SK-N-SH treated with all-trans-retinoic acid at 6 μM for 48 hours (cell line): ENCODE data around the gene COL23A1.

Experiments
- ATAC-seq: fragments of 200-7000 bp; cut with Tn5 transposase; 3 replicates; pipeline ENCODE4 v1.9.1; 2020; ENCODE audit warnings: mild to moderate bottlenecking, moderate library complexity
- ARNTL ChIP-seq: fragments of 450-650 bp; formaldehyde crosslinking; IDR thresholded peaks from 2 replicates; pipeline ENCODE4 v1.5.0; 2020; ENCODE audit warnings: low read depth, mild to moderate bottlenecking, moderate library complexity, borderline replicate concordance
- BACH2 ChIP-seq: fragments of 250-450 bp; sonication (Bioruptor Pico); IDR thresholded peaks from 2 replicates; pipeline ENCODE4 v1.9.0; 2021; ENCODE audit warnings: mild to moderate bottlenecking, borderline replicate concordance
- CREB5 ChIP-seq: fragments of 250-450 bp; sonication (Bioruptor Pico); IDR thresholded peaks from 2 replicates; pipeline ENCODE4 v1.5.1; 2020; ENCODE audit warnings: low read depth, mild to moderate bottlenecking, moderate library complexity
- CSDC2 ChIP-seq: fragments of 250-450 bp; sonication (Bioruptor Pico); IDR thresholded peaks from 2 replicates; pipeline ENCODE4 v1.5.0; 2020; ENCODE audit warnings: mild to moderate bottlenecking, moderate library complexity
- CSRNP3 ChIP-seq: fragments of 250-450 bp; sonication (Bioruptor Pico); IDR thresholded peaks from 2 replicates; pipeline ENCODE4 v1.5.1; 2021; ENCODE audit warnings: mild to moderate bottlenecking, moderate library complexity
- ESRRG ChIP-seq: fragments of 250-450 bp; sonication (Bioruptor Pico); IDR thresholded peaks from 2 replicates; pipeline ENCODE4 v1.6.1; 2021; ENCODE audit warnings: mild to moderate bottlenecking
- GLIS3 ChIP-seq: fragments of 250-450 bp; sonication (Bioruptor Pico); IDR thresholded peaks from 2 replicates; pipeline ENCODE4 v1.5.0; 2020; ENCODE audit warnings: mild to moderate bottlenecking, moderate library complexity
- ISL1 ChIP-seq: fragments of 250-450 bp; sonication (Bioruptor Pico); IDR thresholded peaks from 2 replicates; pipeline ENCODE4 v2.1.2; 2022; ENCODE audit warnings: mild to moderate bottlenecking, moderate library complexity
- OSR1 ChIP-seq: fragments of 250-450 bp; sonication (Bioruptor Pico); IDR thresholded peaks from 2 replicates; pipeline ENCODE4 v1.8.0; 2022; ENCODE audit warnings: moderate library complexity, mild to moderate bottlenecking, inconsistent platforms
- PATZ1 ChIP-seq: fragments of 250-450 bp; sonication (Bioruptor Pico); IDR thresholded peaks from 2 replicates; pipeline ENCODE4 v1.8.0; 2020; ENCODE audit warnings: mild to moderate bottlenecking, moderate library complexity, borderline replicate concordance
- POU6F1 ChIP-seq: fragments of 250-450 bp; sonication (Bioruptor Pico); IDR thresholded peaks from 2 replicates; pipeline ENCODE4 v1.8.0; 2021; ENCODE audit warnings: low read depth, mild to moderate bottlenecking, moderate library complexity, borderline replicate concordance
- PPARA ChIP-seq: fragments of 250-450 bp; sonication (Bioruptor Pico); IDR thresholded peaks from 2 replicates; pipeline ENCODE4 v1.5.0; 2020; ENCODE audit warnings: mild to moderate bottlenecking, borderline replicate concordance
- RARB ChIP-seq: fragments of 250-450 bp; sonication (Bioruptor Pico); IDR thresholded peaks from 2 replicates; pipeline ENCODE4 v1.8.0; 2021; ENCODE audit warnings: mild to moderate bottlenecking, moderate library complexity
- TCF4 ChIP-seq: fragments of 250-450 bp; sonication (Bioruptor Pico); IDR thresholded peaks from 2 replicates; pipeline ENCODE4 v1.8.0; 2021; ENCODE audit warnings: mild to moderate bottlenecking, moderate library complexity, borderline replicate concordance
- TSHZ2 ChIP-seq: fragments of 250-450 bp; sonication (Bioruptor Pico); IDR thresholded peaks from 2 replicates; pipeline ENCODE4 v1.5.0; 2020; ENCODE audit warnings: mild to moderate bottlenecking, moderate library complexity
- ZC3H10 ChIP-seq: fragments of 250-450 bp; sonication (Bioruptor Pico); IDR thresholded peaks from 2 replicates; pipeline ENCODE4 v1.5.1; 2021; ENCODE audit warnings: mild to moderate bottlenecking, moderate library complexity
- ZFP3 ChIP-seq: fragments of 250-450 bp; sonication (Bioruptor Pico); IDR thresholded peaks from 2 replicates; pipeline ENCODE4 v1.5.0; 2020; ENCODE audit warnings: mild to moderate bottlenecking, moderate library complexity
- ZFP30 ChIP-seq: fragments of 450-650 bp; formaldehyde crosslinking; IDR thresholded peaks from 2 replicates; pipeline ENCODE4 v1.5.0; 2022; ENCODE audit warnings: mild to moderate bottlenecking, moderate library complexity
- ZNF70 ChIP-seq: fragments of 450-650 bp; formaldehyde crosslinking; IDR thresholded peaks from 2 replicates; pipeline ENCODE4 v1.5.0; 2020; ENCODE audit warnings: mild to moderate bottlenecking, moderate library complexity
- ZNF8 ChIP-seq: fragments of 450-650 bp; formaldehyde crosslinking; IDR thresholded peaks from 2 replicates; pipeline ENCODE4 v1.5.0; 2020; ENCODE audit warnings: mild to moderate bottlenecking, moderate library complexity

COL23A1 gene

GRCh38 chr5:178201927-178202235 lies 388.3 kb downstream of the COL23A1 start:
- ATAC-seq: no peak
- TF ChIP-seq TCF4: no peak
- TF ChIP-seq ARNTL (CRISPR knock-in tag): no peak
- no peak for TF ChIP-seq CREB5 (CRISPR knock-in tag)
- no peak for TF ChIP-seq ESRRG (CRISPR knock-in tag)
- no peak for TF ChIP-seq ZC3H10 (CRISPR knock-in tag)
- TF ChIP-seq RARB (CRISPR knock-in tag): no peak
- TF ChIP-seq POU6F1: no peak
- no peak for TF ChIP-seq GLIS3 (CRISPR knock-in tag)
- no peak for TF ChIP-seq ZNF70 (CRISPR knock-in tag)
- TF ChIP-seq PATZ1 (CRISPR knock-in tag): no peak
- TF ChIP-seq CSDC2 (CRISPR knock-in tag): no peak
- no peak for TF ChIP-seq PPARA
- TF ChIP-seq ZFP30: no peak
- no peak for TF ChIP-seq ZNF8 (CRISPR knock-in tag)
- TF ChIP-seq OSR1 (CRISPR knock-in tag): no peak
- TF ChIP-seq ISL1 (CRISPR knock-in tag): no peak
- no peak for TF ChIP-seq TSHZ2 (CRISPR knock-in tag)
- no peak for TF ChIP-seq BACH2 (CRISPR knock-in tag)

DNA sequence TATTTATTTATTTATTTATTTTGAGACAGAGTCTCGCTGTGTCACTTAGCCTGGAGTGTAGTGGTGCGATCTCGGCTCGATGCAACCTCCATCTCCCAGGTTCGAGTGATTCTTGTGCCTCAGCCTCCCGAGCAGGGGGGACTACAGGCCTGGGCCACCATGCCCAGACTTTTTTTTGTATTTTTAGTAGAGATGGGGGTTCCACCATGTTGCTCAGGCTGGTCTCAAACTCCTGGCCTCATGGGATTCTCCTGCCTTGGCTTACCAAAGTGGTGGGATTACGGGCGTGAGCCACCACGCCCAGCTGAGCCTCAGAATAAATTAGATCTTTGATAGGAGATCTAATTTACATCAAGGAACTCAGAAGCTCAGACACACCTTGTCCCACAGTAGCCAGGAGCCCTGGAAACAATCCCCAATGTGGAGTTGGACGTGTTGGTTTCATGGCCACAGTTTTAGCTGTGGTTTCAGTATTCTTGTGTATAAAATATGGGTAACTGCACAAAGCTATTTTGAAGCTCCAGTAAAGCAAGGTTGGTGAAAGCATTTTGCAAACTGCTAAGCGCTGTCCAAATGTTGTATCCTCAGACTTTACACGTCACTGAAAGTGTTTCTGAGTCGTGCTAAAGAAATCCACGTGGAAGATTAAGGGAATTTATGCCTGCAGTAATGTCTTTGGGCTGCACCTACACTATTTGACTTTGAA lies 388.8 kb downstream of the COL23A1 start:
- TF ChIP-seq ARNTL (CRISPR knock-in tag) (no peak), BACH2 (CRISPR knock-in tag) (no peak), GLIS3 (CRISPR knock-in tag) (no peak), ZC3H10 (CRISPR knock-in tag) (no peak)
- ATAC-seq: no peak

- TF ChIP-seq CSRNP3: no peak
- TF ChIP-seq ZFP3: no peak
- no peak for TF ChIP-seq ESRRG (CRISPR knock-in tag)
- no peak for TF ChIP-seq ZC3H10 (CRISPR knock-in tag)
- TF ChIP-seq PPARA: no peak
- no peak for TF ChIP-seq ZNF70 (CRISPR knock-in tag)
- no peak for TF ChIP-seq ISL1 (CRISPR knock-in tag)
- TF ChIP-seq, all 23 proteins: peak for 0
- no peak for ATAC-seq
These were observed 390.4 kb downstream of the COL23A1 start for GRCh38 chr5:178199581-178200434.
